NCI-H2171 treated with DMSO at 0.1 percent for 48 hours (cell line): Measurements from ENCODE around the gene ARSJ.
"Not testable (repeated sequence)": the region's sequence is repeated elsewhere in the genome, so short reads cannot be mapped to it uniquely, and the experiment has no call there.

Experiments
- DNase-seq: peaks from one replicate; lab custom pipeline; 2025; lab: John Stamatoyannopoulos, UW

Gene ARSJ

GRCh38 chr4:113979148-113979904, at the start of gene ARSJ:
ARSJ (minus strand) TSS chr4:113979647; CDS start chr4:113978834, 813 bp downstream.
- peak; percentile 26 for DNase-seq

GRCh38 chr4:114028071-114028470, 48.6 kb upstream of the ARSJ start:
- peak; percentile 27 for DNase-seq

- DNase-seq: no peak
Measured at GRCh38 chr4:114027596-114027995, 48.1 kb upstream of the ARSJ start.

GRCh38 chr4:114026447-114026846, 47.0 kb upstream of the ARSJ start:
- DNase-seq: peak; percentile 67

- DNase-seq: no peak
Measured at GRCh38 chr4:114025176-114025777, 45.8 kb upstream of the ARSJ start.

- DNase-seq: no peak
Measured at GRCh38 chr4:114021451-114021850, 42.0 kb upstream of the ARSJ start.

GRCh38 chr4:114019969-114020358, 40.5 kb upstream of the ARSJ start:
- no peak for DNase-seq

GRCh38 chr4:114019276-114019968, 40.0 kb upstream of the ARSJ start:
- no peak for DNase-seq

- no peak for DNase-seq
Measured at GRCh38 chr4:114017120-114017917, 37.9 kb upstream of the ARSJ start.

GRCh38 chr4:114015444-114015899, 36.0 kb upstream of the ARSJ start:
- DNase-seq: no peak

- DNase-seq: not testable (repeated sequence)
Measured at GRCh38 chr4:114013201-114013600, 33.8 kb upstream of the ARSJ start.

GRCh38 chr4:114012749-114013148, 33.3 kb upstream of the ARSJ start:
- DNase-seq: no peak

GRCh38 chr4:114005569-114006442, 26.4 kb upstream of the ARSJ start:
- no peak for DNase-seq

GRCh38 chr4:114004483-114005226, 25.2 kb upstream of the ARSJ start:
- not testable (repeated sequence) for DNase-seq

- no peak for DNase-seq
Measured at GRCh38 chr4:113998531-113998930, 19.1 kb upstream of the ARSJ start.

- peak; percentile 46 for DNase-seq
Measured at GRCh38 chr4:113998079-113998478, 18.6 kb upstream of the ARSJ start.

GRCh38 chr4:113997206-113997605, 17.8 kb upstream of the ARSJ start:
- DNase-seq: no peak

- no peak for DNase-seq
Measured at GRCh38 chr4:113996599-113997177, 17.2 kb upstream of the ARSJ start.

GRCh38 chr4:113993887-113994286, 14.4 kb upstream of the ARSJ start:
- DNase-seq: no peak

- DNase-seq: no peak
Measured at GRCh38 chr4:113990886-113991285, 11.4 kb upstream of the ARSJ start.
